ENCODE data around the gene ZC3H15. TPM values are rescaled to one million over a fixed set of nuclear protein-coding genes. Genes with fewer than 3 reads are reported as not detected.

ZC3H15 gene
- total RNA-seq, 1 donor from 2014 or later, result 17.5 TPM

DNA sequence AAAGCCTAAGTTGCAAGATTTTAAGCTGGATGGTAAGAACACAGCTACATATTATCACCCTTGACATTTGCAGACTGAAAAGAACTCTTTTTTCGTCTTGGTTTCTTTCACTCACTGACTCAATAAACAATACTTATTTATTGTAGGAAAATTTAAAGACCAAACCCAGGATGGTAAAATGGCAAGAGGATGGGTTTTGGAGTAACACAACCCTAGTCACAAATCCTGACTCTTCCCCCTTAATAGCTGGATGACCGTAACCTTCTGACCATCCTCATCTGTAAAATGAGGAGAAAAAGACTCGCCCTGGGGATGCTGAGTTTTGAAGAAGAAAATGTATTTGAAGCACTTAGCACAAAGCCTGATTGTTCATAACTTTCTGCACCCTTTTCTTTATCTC is 48.3 kb downstream of the ZC3H15 start:
- Histone ChIP-seq H3K9me3 (no peaks in the 10 kb centered on the region), H3K36me3 (no peaks in the 10 kb centered on the region), H3K4me3 (no peak overlapping the region), H3K4me1 (no peaks in the 10 kb centered on the region), H3K27ac (no peak overlapping the region), H3K27me3 (no peaks in the 10 kb centered on the region)
- TF ChIP-seq, protein P1, sequence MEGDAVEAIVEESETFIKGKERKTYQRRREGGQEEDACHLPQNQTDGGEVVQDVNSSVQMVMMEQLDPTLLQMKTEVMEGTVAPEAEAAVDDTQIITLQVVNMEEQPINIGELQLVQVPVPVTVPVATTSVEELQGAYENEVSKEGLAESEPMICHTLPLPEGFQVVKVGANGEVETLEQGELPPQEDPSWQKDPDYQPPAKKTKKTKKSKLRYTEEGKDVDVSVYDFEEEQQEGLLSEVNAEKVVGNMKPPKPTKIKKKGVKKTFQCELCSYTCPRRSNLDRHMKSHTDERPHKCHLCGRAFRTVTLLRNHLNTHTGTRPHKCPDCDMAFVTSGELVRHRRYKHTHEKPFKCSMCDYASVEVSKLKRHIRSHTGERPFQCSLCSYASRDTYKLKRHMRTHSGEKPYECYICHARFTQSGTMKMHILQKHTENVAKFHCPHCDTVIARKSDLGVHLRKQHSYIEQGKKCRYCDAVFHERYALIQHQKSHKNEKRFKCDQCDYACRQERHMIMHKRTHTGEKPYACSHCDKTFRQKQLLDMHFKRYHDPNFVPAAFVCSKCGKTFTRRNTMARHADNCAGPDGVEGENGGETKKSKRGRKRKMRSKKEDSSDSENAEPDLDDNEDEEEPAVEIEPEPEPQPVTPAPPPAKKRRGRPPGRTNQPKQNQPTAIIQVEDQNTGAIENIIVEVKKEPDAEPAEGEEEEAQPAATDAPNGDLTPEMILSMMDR (IDR thresholded peaks at IDR 0.05), result no peak
- intact Hi-C loops (cut with DNase I), result no loop called here
- DNase-seq (ENCODE audit: low spot score in 2 of 2), result no peak

DNA sequence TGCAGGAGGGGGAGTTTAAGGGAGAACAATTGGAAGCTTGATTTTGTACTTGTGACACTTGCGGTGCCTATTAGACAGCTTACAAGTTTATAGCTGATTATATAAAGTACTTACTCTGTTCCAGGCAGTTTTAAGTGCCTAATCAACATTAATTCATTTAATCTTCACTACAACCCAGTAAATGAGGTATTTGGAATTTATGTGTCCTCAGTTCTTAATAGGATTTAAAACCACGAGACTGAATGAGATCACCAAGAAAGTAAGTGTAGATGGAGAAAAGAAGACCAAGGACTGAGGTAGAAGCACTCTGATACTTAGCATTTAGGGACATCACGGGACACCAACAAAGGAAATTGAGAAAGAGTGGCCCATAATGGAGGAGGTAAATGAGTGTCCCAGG is 49.8 kb downstream of the ZC3H15 start:
- no peak for DNase-seq (ENCODE audit: low spot score in 2 of 2)
- Histone ChIP-seq H3K36me3 (no peaks in the 10 kb centered on the region), H3K4me3 (no peak overlapping the region), H3K9me3 (no peaks in the 10 kb centered on the region), H3K27ac (no peak overlapping the region), H3K27me3 (no peaks in the 10 kb centered on the region), H3K4me1 (no peaks in the 10 kb centered on the region)
- intact Hi-C loops (cut with DNase I), result no loop called here
- TF ChIP-seq, protein P1 (IDR thresholded peaks at IDR 0.05), result no peak

DNA sequence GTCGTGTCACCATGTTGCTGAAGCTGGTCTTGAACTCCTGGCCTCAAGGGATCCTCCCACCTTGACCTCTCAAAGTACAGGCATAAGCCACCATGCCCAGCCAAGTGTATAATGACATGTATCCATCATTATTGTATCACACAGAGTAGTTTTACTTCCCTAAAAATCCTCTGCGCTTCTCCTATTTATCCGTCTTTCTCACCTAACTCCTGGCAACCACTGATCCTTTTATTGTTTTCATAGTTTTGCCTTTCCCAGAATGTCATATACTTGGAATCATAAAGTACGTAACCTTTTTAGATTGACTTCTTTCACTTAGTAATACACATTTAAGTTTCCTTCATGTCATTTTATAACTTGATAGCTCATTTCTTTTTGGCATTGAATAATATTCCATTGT is 51.0 kb downstream of the ZC3H15 start:
- intact Hi-C loops (cut with DNase I), result no loop called here
- TF ChIP-seq, protein P1 (IDR thresholded peaks at IDR 0.05), result no peak
- H3K27me3 ChIP-seq, result no peaks in the 10 kb centered on the region

DNA sequence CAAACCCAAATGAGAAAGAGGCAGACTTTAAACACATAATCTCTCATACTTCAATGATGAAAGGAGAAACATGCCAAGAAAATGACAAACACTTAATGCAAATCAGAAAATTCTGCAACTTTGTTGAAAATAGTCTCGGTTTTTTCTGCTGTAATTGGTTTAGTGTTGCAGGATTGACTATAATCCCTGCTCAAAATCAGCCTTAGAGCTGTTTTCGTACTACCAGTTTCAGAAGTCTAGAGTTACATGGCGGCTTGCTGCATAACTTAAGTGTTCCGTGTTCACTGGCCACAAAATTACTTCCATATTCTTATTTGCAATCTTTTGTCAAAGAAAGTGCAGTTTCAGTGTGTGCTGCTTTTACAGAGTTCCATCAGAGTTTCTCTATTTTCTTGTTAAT is 54.9 kb downstream of the ZC3H15 start:
- intact Hi-C loops (cut with DNase I), result no loop called here
- Histone ChIP-seq H3K27me3 (no peaks in the 10 kb centered on the region), H3K27ac (no peak overlapping the region), H3K4me1 (peaks cover 0 to 13% of the 10 kb centered on the region in 2 donors), H3K9me3 (no peaks in the 10 kb centered on the region), H3K36me3 (no peaks in the 10 kb centered on the region), H3K4me3 (no peak overlapping the region)
- DNase-seq (ENCODE audit: low spot score in 2 of 2), result no peak
- TF ChIP-seq, protein P1 (IDR thresholded peaks at IDR 0.05), result no peak

More for the DNA sequence above, 51.0 kb downstream of the ZC3H15 start:
- H3K4me1 ChIP-seq, result no peaks in the 10 kb centered on the region
- H3K4me3 ChIP-seq, result no peak overlapping the region
- no peaks in the 10 kb centered on the region for H3K9me3 ChIP-seq
- H3K36me3 ChIP-seq, result no peaks in the 10 kb centered on the region
- no peak for DNase-seq (ENCODE audit: low spot score in 2 of 2)
- H3K27ac ChIP-seq, result no peak overlapping the region

DNA sequence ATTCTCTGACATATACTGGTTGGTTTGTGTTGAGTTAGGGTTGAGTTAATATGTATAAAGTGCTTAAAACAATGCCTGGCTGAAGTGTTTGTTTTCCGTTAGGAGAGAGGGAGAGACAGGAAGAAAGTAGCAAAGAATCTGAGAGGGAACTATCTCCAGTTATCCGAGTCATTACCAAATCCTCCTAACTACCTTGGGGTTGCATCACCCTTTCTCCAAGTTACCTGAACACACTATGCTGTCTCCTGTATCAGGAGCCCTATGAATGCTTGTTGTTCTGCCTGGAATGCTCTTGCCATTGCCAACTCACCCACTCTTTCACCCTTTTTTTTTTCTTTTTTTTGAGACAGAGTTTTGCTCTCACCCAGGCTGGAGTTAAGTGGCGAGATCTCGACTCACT is 55.9 kb downstream of the ZC3H15 start:
- H3K4me3 ChIP-seq, result no peak overlapping the region
- TF ChIP-seq, protein P1 (IDR thresholded peaks at IDR 0.05), result no peak
- H3K36me3 ChIP-seq, result no peaks in the 10 kb centered on the region
- H3K9me3 ChIP-seq, result no peaks in the 10 kb centered on the region
- H3K27ac ChIP-seq, result no peak overlapping the region
- intact Hi-C loops (cut with DNase I), result no loop called here
- DNase-seq (ENCODE audit: low spot score in 2 of 2), result no peak
- no peaks in the 10 kb centered on the region for H3K27me3 ChIP-seq
- peaks cover 0 to 13% of the 10 kb centered on the region in 2 donors for H3K4me1 ChIP-seq

DNA sequence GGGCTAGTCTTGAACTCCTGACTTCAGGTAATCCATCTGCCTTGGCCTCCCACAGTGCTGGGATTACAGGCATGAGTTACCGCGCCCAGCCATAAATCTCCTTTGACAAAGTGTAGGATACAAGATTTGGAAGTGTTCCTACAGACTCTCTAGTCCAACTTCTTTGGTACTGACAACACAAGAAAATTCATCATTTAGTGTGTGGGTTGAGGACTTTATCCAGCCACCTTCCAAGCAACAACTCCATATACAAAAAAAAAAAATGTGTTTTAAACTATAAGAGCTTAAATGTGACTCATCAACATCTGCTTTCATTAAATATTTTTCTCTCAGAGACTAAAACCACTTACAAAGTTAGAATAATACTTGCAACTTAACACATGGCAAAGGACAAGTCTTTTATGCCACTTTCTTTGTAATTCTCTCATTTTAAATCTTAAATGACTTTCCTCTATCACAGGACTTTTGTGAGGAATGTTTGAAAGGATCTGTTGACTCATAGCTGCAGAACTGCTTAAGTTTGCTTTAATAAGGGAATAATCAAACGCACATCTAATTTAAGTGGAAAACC is 57.6 kb downstream of the ZC3H15 start:
- intact Hi-C loops (cut with DNase I), result no loop called here
- TF ChIP-seq, protein P1 (IDR thresholded peaks at IDR 0.05), result no peak
- H3K27ac ChIP-seq, result peak overlapping the region; percentile 66 to 76
- H3K36me3 ChIP-seq, result no peaks in the 10 kb centered on the region
- H3K4me1 ChIP-seq, result peaks cover 0 to 13% of the 10 kb centered on the region in 2 donors
- H3K4me3 ChIP-seq, result no peak overlapping the region
- H3K9me3 ChIP-seq, result no peaks in the 10 kb centered on the region
- H3K27me3 ChIP-seq, result no peaks in the 10 kb centered on the region
- DNase-seq (ENCODE audit: low spot score in 2 of 2), result no peak
